HG03159 (cell line): ENCODE measurements around the gene AUH.

Source experiments
- ATAC-seq: cut with Tn5 transposase; IDR thresholded peaks from one replicate; pipeline ENCODE4 v1.9.1; 2021; ENCODE audit warnings: mild to moderate bottlenecking, moderate library complexity; ENCODE audit not compliant: unreplicated experiment

Gene AUH

DNA sequence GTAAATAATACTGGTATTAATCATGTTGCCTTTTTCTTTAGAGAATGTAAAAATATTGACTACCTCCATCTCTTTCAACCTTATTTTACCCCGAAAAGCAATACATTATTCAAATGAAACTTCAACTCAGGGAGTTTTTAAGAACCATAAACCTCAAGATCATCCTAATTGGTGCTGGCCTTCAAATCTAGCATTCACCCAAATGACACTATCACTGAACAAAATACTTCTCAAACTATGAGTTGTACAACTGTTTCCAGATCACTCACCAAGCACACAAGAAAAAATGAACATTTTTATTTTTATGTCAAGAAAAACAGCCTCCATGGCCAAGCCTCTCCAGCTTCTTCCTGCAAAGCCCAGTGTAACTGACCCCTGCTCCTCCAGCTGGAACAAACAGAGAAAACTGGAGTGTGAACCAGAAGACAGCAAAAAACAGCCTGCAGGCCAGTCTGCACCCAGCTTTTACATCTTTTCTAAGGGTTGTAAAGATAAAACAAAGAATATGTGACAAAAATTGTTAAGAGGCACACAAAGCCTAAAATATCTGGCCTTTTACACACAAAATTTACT is 21.2 kb downstream of the AUH start:
- no peak for ATAC-seq

DNA sequence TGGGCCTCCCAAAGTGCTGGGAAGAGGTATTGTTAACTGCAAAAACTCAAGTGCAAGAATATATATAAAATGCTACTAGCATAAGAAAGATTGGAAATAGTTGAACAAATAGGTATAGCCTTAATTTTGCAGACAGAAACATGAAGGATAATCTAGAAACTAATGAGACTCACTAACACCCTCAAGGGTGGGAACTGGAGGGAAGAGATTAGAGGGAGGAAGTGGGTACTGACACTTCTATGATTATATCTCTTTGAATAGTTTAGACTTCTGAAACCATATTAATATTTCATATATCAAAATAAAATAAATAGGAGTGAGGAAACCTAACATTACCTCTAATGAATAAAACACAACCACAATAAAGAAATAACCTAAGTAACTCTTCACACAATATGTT is 23.0 kb downstream of the AUH start:
- ATAC-seq, result no peak

DNA sequence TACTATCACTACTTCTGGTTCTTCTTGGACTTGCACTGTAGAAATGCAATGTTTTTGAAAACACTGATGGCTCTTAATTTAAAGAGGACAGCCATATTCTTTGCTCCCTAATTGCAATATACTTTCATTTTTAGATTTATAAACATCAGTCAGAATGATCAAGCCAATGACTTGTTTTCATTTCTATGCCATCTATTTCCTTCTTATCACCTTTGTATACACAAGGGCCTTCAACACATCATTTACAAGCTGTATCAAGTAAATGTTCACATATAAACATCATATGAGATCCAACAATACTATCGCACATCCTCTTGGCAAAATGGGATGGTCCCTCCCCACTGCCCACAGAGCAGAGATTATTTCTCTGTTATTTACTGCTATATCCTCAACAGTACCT is 24.9 kb downstream of the AUH start:
- ATAC-seq, result no peak

DNA sequence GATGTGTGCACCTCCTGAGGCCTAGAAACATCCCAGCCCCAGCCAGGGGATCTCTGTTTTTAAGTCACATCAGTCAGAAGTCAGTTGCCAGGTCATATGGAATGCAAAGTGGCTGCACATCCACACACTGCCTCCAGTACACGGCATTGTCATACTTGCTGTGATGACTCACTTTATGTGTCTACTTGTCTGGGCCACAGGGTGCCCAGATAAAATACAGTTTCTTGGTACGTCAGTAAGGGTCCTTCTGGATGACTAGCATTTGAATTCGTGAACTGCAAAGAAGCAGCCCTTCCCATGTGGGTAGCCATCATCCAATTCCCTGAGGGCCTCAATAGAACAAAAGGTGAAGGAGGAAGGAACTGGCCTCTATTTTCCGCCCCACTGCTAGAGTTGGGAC is 27.7 kb downstream of the AUH start:
- no peak for ATAC-seq

DNA sequence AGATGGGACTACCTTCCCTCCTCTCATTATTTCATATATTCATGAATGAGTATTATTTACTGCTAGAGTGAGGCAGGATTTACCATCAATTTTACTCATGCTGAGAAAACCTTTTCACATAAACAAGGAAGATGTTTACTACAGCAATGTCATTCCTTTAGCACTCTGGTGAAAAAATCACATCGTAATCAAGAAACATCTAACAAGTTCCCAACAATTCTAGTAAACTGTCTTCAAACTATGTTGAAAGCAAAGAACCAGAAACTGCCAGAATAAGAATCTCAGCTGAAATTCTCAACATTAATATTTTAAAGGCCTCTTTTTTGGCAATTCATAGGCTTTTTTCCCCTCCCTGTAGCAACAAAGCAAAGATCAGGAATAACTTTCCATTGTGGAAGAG is 28.2 kb downstream of the AUH start:
- ATAC-seq, result no peak

DNA sequence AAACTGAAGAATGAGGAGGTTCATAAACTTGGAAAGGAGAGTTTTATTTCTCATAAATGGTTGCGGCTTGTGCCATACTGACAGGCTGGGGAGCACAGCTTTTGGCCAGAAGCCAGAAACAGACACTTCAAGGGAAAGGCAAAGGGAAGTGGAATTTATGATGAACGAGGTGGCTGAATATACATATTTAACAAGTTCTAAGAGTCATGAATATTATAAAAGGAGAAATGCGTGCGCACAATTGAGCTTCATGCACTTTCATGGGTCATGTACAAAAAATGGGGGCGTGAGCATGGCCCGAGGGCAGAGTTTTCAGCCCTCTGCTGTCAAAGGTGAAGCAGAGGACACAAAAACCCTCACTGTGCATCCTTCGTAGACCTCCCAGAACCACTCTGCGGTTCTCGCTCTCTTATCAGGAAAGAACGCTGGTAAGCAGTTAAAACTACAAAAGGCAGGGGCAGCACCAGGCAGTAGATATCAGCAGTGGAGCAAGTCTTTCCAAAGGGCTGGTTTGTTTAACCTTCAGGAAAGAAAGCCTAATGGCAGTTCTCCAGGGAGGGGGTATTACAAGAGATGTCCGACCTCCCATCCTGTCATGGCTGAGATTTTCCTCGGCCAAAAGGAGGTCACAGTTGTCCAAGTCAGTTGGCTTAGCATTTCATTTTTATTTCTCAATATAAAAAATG is 29.0 kb downstream of the AUH start:
- no peak for ATAC-seq

DNA sequence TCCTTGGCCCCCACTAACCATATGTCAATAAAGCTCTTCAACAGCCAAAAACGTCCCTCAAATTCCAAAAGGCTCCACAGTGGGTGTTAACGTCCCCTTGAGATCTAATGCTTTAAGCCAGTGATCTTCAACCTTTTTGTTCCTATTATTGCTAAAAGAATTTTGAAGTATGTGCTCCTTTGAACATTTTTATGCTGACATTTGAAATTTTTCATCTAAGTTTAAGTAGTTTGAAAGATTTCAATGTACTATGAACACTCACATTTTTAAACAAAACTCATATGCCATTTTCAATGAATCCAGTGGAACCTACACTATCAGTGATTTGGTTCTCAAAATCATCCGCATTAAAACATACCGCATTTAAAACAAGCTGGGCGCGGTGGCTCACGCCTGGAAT is 29.9 kb downstream of the AUH start:
- no peak for ATAC-seq

DNA sequence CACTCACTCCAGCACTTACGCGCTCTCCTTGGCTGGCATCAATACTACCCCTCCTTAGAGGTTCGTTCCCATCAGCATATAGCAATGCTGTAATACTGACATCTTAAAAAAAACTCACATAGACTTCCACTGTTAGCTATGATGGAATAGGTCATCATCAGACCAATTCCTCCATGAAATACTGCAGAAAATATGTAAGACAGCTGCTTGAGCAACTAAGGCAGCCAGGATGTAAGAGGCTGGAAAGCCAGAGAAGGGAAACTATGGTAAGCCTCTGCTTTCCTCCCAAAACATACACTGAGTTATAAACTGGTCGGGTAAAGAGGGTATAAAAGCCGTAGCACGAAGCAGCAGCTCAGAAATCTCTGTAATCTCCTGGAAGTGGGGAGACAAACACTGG is 33.5 kb downstream of the AUH start:
- ATAC-seq, result no peak

DNA sequence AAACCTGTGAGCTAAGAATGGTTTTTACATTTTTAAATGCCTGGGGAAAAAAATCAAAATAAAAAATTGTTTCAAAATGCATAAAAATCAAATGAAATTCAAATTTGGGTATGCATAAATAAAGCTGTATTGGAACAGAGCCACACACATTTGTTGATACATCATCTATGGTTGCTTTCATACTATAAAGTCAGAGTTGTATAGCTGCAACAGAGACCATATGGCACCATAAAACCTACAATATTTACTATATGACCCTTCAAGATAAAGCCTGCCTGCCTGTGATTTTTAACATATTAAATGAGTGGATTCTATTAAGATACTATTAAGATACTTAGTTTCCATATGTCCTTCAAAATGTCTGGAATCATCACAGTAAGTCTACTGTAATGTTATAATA is 40.0 kb downstream of the AUH start:
- ATAC-seq, result no peak

DNA sequence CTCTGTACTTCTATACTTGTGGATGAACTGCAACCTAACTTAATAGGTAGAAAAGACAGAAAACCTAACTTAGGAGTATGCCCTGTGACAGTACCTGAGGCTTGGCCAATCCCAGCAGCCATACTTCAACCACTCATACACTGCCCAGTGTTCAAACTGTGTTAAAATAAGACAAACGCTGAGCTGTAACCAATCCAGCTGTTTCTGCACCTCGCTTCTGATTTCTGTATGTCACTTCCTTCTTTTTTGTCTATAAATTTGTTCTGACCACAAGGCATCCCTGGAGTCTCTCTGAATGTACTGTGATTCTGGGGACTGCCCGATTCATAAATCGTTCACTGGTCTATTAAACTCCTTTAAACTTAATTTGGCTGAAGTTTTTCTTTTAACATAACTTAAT is 41.4 kb downstream of the AUH start:
- no peak for ATAC-seq

DNA sequence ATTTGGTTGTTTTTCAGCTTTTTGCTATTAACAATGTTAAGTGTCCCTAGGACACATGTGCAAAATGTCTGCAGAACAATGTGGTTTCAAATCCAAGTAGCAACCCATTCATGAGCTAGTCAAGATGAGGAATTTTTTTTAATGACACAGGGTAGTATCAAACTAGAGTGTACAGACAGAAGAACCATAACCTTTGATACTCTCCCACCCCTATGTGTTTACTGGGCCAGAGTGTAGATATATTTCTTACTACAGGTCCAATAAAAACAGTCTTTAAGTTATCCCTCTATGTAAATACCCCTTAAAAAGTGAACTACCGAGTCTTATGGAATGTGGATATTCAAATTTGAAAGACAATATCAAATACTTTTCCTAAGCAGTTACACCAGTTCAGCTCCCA is 45.6 kb downstream of the AUH start:
- no peak for ATAC-seq

DNA sequence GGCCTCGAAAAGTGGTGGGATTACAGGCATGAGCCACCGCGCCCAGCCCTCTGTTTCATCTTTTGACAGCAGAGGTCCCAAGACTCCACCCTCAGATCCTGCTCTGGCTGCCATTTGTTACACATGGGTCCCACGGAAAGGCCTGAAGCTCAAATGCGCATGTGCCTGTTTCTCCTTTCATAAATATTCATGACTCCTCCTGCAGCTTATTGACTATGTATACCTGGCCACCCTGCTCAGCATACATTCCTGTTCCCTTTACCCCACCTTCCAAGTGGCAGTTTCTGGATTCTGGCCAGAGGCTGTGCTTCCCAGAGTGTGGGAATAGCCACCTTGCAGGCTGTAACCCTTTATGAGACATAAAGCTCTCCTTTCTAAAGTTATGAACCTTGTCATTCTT is 46.5 kb downstream of the AUH start:
- no peak for ATAC-seq

DNA sequence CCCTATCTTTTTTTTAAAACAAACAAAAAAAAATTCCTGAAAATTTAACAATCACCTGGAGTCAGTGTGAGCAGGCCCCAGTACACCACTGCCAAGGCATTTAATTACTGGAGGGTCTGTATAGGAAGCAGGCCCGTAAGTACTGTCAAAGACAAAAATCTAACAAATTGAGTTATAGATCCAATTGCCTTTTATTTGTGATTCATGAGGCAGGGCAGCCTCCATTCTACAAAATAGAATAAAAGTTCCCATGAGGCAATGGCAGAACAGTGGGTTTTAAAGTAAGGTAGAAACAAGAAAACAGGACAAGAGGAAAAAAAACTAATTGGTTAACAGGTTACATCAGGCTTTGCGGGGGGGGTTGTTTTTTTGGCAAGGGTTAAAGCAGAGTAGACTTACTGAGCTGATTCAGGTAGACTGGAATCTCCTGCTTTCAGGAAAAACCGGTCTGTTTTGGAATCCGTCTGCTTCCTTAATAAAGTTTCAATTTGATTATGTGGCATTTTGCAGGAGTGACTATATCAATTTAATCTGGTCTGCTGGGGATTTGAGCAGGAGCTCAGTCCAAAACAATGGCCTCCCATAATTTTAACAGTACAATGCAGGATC is 48.9 kb downstream of the AUH start:
- no peak for ATAC-seq

DNA sequence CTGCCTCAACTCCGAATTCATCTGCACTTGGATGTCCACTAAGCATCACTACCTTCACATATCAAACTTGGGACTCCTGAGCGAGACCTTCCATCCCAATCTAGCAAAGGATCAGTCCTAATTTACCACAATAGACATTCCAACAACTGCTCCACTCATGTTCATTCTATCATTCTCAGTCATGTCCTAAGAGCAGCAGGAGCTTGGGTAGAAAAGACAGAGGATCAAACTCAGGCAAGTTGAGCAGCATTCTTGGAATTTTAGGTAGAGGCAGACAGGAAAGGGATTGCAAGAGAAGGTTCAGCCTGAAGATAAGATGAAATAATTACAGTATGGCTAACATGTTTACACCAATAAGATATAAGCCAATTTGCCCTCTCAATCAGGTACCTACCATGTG is 51.7 kb downstream of the AUH start:
- ATAC-seq, result no peak

DNA sequence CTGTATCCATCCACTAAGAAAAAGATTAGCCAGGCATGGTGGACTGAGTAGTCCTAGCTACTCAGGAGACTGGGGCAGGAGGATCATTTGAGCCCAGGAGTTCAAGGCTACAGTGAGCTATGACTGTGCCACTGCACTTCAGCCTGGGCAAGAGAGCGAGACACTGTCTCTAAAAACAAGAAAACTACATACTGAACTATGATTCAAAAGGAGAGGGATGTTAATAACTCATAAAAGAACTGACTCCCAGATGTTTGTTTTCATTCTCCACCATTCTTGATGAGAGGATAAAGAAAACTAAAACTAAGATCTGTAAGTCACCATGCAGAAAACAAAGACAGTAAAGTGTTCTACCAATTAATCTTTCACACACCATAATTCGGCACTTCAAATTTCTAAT is 53.5 kb downstream of the AUH start:
- no peak for ATAC-seq

DNA sequence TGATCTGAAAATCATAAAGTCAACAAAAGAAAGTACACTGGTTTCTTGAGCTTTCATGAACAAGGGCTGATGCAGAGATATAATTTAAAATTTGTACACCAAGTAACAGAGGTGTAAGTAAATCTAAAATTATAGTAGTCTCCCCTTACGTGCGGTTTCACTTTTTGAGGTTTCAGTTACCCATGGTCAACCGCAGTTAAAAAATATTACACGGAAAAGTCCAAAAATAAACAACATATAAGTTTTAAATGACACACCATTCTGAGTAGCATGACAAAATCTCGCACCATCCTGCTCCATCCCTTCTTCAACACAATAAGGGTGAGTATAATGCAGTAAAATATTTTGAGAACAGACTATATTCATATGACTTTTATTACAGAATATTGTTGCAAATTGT is 54.4 kb downstream of the AUH start:
- no peak for ATAC-seq

DNA sequence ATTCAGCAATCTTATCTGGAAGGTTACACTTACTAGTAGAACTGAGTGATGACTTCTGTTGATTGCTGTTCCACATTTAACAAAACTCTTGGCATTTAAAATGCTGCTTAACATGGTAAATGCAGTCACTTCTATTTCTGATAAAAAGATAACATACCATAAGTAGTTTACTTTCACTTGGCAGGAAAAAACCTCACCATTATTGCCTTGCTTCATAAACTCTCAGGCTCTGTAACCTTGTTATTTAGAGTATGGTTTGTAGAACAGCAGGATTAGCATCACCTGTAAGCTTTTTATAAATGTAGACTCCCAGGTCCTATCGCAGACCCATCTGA is 55.5 kb downstream of the AUH start:
- ATAC-seq, result no peak

DNA sequence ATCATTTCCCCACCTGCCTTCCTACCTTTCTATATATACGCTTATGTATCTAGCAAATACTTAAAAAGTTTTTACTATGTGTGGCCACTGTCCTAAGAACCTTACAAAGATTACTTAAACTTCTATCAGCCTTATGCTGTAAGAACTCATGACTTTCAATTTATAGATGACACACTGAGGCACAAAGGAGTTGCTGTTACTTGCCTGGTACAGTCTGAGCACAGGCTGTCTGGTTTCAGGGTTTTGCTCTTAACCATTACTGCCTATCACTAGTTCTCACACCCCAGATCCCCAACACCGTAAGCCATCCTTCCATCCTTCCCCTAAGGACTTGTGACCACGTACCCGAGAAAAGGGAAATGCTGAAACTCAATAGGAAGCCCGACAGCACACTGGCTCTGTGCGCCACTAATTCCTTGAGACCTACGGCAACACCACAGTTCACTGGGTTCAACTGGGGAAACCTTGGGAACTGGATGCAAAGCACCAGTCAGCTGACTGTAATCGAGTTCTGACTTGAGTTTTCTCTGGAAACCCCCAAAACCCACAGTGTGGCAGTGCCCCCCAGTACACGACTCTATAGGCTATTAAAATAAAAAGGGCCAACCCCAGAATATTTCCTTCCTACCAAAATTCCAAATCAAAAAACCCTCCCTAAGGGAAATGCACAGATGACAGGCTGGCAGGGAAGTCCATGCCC is 56.0 kb downstream of the AUH start:
- ATAC-seq, result no peak

DNA sequence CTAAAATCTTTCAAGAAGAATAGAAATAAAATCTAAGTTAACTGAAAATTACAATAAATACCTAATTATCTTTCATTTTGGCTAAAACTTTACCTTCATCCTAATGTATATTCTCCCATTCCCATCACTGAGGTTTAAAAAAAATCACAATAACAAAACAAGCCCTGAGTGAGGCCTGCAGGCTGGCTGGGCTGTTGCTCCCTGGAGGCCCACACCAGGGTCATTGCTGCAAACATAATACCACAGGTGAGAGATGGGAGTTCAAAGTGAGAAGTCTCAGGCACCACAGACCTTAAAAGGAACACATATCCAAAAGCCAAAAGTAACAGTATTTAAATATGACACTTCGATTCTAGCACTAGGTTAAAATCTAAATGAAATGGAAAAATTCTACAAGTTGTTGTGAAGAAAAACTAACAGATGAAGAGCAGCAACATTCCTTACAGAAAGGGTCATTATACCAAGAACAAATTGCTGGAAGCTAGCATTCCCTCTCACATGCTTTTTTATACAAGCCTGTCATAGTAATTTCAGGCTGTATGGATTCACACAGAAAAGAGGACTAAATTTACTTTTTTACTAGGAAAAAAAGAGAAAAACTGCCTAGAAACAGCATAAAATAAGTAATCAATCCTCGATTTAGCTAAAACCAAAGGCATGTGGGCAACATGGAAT is 57.8 kb downstream of the AUH start:
- no peak for ATAC-seq

DNA sequence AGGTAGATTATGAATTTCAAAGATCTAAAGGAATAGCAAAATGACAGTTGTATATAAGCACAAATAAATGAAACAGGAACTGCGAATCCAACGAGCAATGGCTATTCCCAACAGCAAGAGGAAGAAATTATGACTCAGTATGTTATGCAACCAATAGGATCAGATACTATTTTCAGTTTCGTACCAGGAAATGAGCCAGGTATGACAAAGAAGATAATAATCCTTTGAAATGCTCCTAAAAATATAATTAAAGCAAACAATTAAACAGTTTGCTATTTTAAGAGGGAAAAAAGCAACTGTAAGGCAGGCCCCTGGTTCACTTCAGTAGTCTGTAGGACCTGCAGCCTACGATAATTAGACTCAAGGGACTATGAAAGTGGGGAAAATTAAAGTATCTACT is 58.9 kb downstream of the AUH start:
- ATAC-seq, result no peak

DNA sequence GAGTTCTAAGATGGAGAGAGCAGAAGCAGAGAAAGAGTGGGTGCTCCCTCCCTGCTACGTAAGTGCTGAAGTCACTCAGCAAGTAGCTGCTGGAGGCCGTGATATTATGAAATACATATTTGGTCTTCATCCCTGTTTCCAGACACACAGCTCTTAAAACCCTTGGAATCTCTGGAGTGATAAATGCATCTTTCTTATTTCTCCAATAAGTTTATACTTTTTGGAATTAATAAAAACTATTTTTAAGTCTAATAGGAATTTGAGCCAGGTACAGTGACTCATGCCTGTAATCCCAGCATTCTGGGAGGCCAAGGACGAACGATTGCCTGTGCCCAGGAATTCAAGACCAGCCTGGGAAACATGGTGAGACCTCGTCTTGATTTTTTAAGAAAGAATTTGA is 60.6 kb downstream of the AUH start:
- ATAC-seq, result no peak

DNA sequence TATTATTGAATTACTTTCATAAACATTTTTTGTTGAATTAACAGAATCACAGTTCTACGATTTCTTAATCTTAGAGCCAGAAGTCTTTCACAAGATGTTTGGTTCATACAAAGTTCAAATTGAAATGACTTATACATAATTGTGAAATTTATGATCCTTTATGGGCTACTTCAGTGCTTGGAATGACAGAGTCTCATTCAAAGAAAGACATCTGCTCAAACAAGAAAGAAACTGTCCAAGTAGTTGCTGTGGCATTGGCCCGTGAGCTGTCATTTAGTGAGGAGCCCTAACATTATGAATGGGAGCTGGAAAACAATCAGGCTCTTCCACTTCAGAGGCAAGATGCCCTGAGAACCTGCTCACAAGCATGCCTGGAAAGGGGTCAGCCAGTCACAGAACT is 63.4 kb downstream of the AUH start:
- no peak for ATAC-seq
